ENCODE measurements around the gene ZNF513. TPM values are rescaled to one million over a fixed set of nuclear protein-coding genes. Genes with fewer than 3 reads are reported as not detected.

The ZNF513 gene
- polyA plus RNA-seq, 2 of the 4 experiments (the other 2 are of a cell fraction) = 10.8 to 22.7 TPM

DNA sequence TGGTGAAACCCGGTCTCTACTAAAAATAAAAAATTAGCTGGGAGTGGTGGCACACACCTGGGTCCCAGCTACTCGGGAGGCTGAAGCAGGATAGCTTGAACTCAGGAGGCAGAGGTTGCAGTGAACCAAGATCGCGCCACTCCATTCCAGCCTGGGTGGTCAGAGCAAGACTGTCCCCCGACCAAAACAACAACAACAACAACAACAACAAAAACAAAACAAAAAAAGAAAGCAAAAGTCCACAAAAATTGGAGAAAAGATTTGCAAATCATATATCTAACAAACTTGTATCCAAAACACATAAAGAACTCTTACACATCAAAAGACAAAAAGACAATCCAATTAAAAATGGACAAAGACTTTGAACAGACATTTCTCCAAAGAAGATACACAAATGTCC, 18.4 kb upstream of the ZNF513 start:
- DNase-seq (ENCODE audit: low read depth in 1 of 2, low spot score in 1 of 2) (no peak), FAIRE-seq (no peak), ATAC-seq (no peak)
- Histone ChIP-seq H3K27ac (no peak overlapping the region), H3K4me2 (no peak overlapping the region), H3K4me1 (0 out of 3 replicates have a peak, but pooled peaks cover 3% of the 10 kb centered on the region), H3K4me3 (no peak overlapping the region), H3K9me3 (no peaks in the 10 kb centered on the region)
- POLR2A ChIA-PET = interaction anchor here (1.1 kb wide), 1 partner anchor 29 kb away, joined by 3 read pairs; the partner anchor contains the start of gene NRBP1
- WGBS (ENCODE audit: missing lambda C conversion rate) = 93% methylated on average over 5 of the region's 5 CpGs
- TF ChIP-seq POLR2A (IDR thresholded peaks at IDR 0.05; ENCODE audit: low read length) (no peak), NR3C1 (IDR thresholded peaks at IDR 0.05) (no peak), ZSCAN20 (CRISPR knock-in tag; IDR thresholded peaks at IDR 0.05) (no peak), HDAC2 (IDR thresholded peaks at IDR 0.05) (no peak), PBX3 (IDR thresholded peaks at IDR 0.05) (no peak), CHD2 (IDR thresholded peaks at IDR 0.05; ENCODE audit: low read length, partially characterized antibody) (no peak), KDM5A (IDR thresholded peaks at IDR 0.05) (no peak), FOSB (CRISPR knock-in tag; IDR thresholded peaks at IDR 0.05) (no peak), SMC3 (IDR thresholded peaks at IDR 0.05) (no peak), JUNB (IDR thresholded peaks at IDR 0.05) (no peak), GATA3 (IDR thresholded peaks at IDR 0.05; ENCODE audit: borderline replicate concordance) (no peak), BCL3 (IDR thresholded peaks at IDR 0.05) (no peak), HEYL (CRISPR knock-in tag; IDR thresholded peaks at IDR 0.05) (no peak), TFCP2L1 (CRISPR knock-in tag; IDR thresholded peaks at IDR 0.05) (no peak), RCOR1 (IDR thresholded peaks at IDR 0.05; ENCODE audit: low read depth, low read length) (no peak)
- TF ChIP-seq, protein P1, sequence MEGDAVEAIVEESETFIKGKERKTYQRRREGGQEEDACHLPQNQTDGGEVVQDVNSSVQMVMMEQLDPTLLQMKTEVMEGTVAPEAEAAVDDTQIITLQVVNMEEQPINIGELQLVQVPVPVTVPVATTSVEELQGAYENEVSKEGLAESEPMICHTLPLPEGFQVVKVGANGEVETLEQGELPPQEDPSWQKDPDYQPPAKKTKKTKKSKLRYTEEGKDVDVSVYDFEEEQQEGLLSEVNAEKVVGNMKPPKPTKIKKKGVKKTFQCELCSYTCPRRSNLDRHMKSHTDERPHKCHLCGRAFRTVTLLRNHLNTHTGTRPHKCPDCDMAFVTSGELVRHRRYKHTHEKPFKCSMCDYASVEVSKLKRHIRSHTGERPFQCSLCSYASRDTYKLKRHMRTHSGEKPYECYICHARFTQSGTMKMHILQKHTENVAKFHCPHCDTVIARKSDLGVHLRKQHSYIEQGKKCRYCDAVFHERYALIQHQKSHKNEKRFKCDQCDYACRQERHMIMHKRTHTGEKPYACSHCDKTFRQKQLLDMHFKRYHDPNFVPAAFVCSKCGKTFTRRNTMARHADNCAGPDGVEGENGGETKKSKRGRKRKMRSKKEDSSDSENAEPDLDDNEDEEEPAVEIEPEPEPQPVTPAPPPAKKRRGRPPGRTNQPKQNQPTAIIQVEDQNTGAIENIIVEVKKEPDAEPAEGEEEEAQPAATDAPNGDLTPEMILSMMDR (IDR thresholded peaks at IDR 0.05) = no peak
- TF ChIP-seq, protein P2, sequence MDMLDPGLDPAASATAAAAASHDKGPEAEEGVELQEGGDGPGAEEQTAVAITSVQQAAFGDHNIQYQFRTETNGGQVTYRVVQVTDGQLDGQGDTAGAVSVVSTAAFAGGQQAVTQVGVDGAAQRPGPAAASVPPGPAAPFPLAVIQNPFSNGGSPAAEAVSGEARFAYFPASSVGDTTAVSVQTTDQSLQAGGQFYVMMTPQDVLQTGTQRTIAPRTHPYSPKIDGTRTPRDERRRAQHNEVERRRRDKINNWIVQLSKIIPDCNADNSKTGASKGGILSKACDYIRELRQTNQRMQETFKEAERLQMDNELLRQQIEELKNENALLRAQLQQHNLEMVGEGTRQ (IDR thresholded peaks at IDR 0.05) = no peak
- CTCF ChIA-PET = interaction anchor here (2.3 kb wide), 1 partner anchor 9 kb away, joined by 15 read pairs; the partner anchor contains the start of gene PPM1G

DNA sequence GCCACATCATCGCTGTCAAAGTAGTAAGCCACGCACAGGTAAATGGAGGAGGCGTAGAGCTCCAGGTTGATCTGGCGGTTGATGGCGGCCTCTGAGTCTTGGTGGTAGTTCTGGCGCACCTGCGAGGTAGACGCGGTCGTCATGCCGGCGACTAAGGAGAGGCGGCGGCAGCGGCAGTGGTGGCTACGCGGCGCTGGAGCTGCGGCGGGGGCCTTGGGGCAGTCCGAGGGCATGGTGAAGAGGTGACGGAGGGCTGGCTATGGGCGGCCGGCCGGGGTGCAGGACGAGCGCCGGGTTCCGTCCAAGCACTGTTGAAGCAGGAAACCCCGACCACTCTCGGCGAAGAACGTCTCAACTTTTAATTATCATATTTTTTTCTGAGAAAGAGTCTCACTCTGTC, 12.7 kb upstream of the ZNF513 start:
- Histone ChIP-seq H3K9me3 (no peaks in the 10 kb centered on the region), H3K4me3 (no peak overlapping the region), H3K4me1 (no peaks in the 10 kb centered on the region), H3K4me2 (no peak overlapping the region), H3K27ac (no peak overlapping the region)
- DNase-seq (ENCODE audit: low read depth in 1 of 2, low spot score in 1 of 2) = no peak
- 97% methylated on average over 33 of the region's 33 CpGs for WGBS (ENCODE audit: missing lambda C conversion rate)
- no peak for ATAC-seq
- TF ChIP-seq, protein P3, sequence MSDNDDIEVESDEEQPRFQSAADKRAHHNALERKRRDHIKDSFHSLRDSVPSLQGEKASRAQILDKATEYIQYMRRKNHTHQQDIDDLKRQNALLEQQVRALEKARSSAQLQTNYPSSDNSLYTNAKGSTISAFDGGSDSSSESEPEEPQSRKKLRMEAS (IDR thresholded peaks at IDR 0.05) = no peak
- TF ChIP-seq ZC3H11A (IDR thresholded peaks at IDR 0.05) = no peak
- TF ChIP-seq POLR2AphosphoS2 (conservative IDR thresholded peaks at IDR 0.05; ENCODE audit: low read length) = no peak
- no peak for TF ChIP-seq EHMT2 (IDR thresholded peaks at IDR 0.05; ENCODE audit: low read depth)
- TF ChIP-seq NR3C1 (IDR thresholded peaks at IDR 0.05) = no peak
- TF ChIP-seq ZSCAN20 (CRISPR knock-in tag; IDR thresholded peaks at IDR 0.05) = no peak
- no peak for TF ChIP-seq ZFP36 (IDR thresholded peaks at IDR 0.05; ENCODE audit: borderline replicate concordance, partially characterized antibody)
- no peak for TF ChIP-seq NFE2L2 (conservative IDR thresholded peaks at IDR 0.05; ENCODE audit: low read length)
- no peak for TF ChIP-seq CEBPB (IDR thresholded peaks at IDR 0.05)
- TF ChIP-seq JUNB (IDR thresholded peaks at IDR 0.05) = no peak
- TF ChIP-seq JUN (IDR thresholded peaks at IDR 0.05) = no peak
- TF ChIP-seq RAD21 (conservative IDR thresholded peaks at IDR 0.05 in 1 of 2, IDR thresholded peaks at IDR 0.05 in 1 of 2) = no peak
- no peak for TF ChIP-seq SREBF2 (IDR thresholded peaks at IDR 0.05)
- no peak for FAIRE-seq
- CTCF ChIA-PET = interaction anchor here (1.6 kb wide), 1 partner anchor 16 kb away, joined by 5 read pairs; the partner anchor contains the start of gene PPM1G
- POLR2A ChIA-PET = no interaction called here

All from A549 (cell line).